GM18502 (cell line): ENCODE measurements around the gene METAP1D.
A peak's percentile ranks its signal among the peaks of the same experiment; 100 is the strongest.
"Not testable (repeated sequence)": the region's sequence is repeated elsewhere in the genome, so short reads cannot be mapped to it uniquely, and the experiment has no call there.

Experiments used
- ATAC-seq: cut with Tn5 transposase; IDR thresholded peaks from one replicate; pipeline ENCODE4 v1.9.1; 2021; ENCODE audit warnings: mild to moderate bottlenecking; ENCODE audit not compliant: unreplicated experiment, poor library complexity

METAP1D gene

DNA sequence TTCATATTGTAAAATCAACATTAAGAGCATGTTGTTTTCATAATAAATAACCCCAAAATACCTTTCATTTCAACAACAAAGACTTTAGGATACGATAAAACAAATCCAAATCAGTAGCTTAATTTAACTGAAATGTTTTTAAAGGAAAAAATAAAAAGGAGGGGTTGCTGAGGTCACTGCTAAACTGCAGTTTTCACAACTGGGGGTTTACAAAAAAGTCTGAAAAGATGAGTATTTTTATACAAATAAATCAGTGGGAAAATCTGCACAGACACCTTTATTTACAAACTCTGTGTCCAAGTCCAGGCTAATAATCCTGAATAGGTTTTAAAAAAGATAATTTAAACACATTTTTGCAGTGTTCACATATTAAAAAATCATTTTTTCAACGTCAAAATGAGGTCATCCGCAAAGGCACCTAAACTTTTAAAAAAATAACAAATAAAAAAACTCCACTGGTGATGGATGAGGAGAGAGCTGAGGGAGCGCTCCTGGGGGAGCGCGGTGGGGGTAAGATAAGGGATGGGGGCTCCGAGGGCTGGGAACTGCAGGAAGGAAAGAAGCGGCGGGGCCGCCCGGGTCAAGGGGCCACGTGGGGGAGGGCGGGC is 99.8 kb downstream of the METAP1D start:
- ATAC-seq: no peak

DNA sequence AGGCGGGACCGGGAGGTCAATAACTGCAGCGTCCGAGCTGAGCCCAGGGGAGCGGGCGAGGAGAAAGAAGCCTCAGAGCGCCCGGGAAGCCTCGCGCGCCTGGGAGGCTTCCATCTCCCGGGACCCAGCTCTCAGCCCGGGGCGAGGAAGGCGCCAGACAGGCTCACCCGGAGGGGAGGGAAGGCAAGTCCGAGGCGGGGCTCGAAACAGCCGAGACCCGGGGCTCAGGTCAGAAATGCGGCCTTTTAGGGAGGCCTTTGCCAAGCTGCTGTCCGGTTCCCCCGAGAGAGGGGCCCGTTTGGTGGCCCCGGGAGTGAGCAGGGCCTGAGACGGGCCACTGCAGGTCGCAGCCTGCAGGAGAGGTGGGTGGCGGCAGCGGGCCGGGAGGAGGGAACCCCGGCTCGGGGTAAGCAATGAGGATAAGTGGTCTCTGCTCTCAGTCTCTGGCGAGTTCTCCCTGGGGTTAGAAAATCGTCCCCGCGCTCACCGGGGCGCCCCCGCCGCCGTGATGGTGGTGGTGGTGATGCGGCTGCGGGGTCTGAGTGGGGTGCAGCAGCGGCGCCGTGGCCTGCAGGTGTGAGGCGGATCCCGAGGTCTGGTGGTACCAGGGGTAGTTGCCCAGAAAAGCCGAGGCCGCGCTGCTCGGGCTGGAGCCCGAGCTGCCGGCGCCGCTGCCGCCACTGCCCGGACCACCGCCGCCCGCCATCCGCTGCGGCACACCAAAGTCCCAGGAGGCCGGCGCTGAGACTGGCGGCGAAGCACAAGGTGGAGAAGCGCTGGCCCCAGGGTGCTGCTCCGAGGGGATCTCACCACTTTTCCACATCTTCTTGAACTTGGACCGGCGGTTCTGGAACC is 100.6 kb downstream of the METAP1D start:
- ATAC-seq: no peak

DNA sequence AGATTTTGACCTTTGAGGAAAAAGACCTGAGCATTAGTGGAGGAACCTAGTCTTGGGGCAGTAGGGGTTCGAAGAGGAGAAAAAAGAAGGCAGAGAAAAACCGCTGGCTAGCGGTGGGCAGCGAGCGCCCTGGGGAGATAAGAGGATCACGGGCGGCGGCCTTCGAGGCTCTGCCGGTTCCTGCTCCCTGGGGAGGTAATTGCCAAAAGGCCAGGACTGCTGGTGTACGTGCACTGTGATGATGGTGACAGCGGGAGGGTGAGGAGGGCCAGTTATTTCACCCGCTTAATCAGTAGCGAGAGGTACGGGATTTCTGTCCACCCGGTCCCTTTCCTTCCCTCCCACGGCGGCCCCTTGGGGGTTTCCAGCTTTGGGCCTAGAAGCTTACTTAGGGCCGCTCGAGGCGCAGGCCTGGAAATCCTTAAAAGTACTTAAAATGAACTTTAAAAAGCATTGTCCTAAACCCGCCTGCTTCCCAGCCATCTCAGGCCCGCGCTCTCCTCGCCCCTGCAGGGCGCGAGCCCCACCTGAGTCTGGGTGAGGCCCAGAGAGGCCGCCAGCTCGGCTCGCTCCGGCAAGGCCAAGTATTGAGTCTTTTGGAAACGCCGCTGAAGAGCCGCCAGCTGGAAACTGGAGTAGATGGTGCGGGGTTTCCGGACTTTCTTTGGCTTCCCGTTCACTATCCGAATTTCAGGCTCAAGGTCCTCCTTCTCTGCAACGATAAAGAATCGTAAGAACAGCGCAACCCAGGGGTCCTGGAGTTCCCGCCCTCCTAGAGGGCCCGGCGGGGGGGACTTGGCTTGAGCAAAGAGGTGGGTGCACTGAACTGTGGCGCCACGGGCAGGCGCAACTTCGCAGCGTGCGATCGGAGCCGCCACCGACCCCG is 101.4 kb downstream of the METAP1D start:
- ATAC-seq: no peak

DNA sequence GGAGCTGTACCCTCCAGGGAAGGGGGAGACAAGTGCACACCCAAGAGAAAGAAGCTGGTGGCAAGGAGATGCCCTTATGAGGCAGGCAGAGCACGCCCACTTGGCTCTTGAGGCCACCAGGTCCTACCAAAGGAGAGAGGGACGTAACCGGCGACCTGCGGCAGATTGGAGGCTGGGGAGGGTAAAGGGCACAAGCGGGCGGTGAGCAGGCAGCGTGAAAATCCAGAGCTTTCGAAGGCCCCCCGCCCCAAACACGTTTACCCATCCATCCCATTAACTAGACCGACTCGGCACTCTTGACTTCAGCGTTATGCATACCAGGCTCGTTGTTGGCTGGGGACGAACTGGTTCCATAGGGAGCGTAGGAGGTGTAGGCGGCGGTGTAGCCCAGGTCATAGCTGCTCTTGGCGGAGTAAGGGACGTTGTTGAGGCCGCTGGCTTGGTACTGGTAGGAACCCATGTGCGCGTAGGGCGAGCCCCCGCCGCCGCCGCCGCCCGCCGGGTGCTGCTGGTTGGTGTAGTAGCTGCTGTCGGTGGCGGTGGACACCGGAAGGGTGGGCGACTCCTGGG is 102.2 kb downstream of the METAP1D start:
- peak; percentile 16 for ATAC-seq

GRCh38 chr2:172102391-172103359 is 102.9 kb downstream of the METAP1D start, which contains the start of gene DLX2:
Gene DLX2 (minus strand): TSS chr2:172102900. CDS start chr2:172102538, 362 bp downstream.
- peak; percentile 82 for ATAC-seq

DNA sequence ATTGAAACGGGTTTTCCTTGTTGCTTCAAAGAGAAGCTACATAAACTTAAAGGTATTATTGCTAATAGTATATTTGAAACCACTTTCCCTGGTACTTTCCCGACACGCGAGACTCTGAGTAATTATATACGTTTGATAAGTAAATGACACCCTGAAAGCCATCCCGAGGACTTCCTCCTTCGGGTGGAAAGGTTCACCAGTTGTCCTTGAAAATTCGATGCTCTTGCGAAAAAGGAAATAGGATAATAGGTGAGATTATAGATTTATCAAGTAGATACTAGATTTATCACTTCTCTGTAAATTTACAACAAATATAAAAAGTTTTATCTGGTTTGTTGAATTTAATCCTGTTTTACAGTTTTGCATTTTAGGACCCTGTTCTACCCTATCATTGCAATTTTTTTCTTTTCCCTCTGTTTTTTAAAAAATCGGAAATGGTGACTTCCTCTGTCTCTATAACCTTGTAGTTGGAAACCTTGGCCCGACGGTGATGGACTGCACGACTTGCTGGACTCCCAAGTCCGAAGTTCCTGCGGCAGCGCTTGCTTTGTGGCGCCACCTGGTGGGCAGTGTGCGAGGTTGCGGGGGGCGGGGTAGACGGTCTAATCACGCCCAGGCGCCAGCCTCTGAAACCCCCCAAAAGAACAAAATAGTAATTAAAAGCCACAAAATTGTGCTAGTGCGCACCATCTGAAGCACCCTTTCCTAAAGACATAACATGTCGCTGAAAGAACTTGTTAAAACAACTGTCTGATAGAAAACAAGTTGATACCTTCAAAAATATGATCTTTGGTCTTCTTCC is 103.9 kb downstream of the METAP1D start:
- ATAC-seq: no peak

GRCh38 chr2:172105471-172106107 is 105.8 kb downstream of the METAP1D start:
- no peak for ATAC-seq

DNA sequence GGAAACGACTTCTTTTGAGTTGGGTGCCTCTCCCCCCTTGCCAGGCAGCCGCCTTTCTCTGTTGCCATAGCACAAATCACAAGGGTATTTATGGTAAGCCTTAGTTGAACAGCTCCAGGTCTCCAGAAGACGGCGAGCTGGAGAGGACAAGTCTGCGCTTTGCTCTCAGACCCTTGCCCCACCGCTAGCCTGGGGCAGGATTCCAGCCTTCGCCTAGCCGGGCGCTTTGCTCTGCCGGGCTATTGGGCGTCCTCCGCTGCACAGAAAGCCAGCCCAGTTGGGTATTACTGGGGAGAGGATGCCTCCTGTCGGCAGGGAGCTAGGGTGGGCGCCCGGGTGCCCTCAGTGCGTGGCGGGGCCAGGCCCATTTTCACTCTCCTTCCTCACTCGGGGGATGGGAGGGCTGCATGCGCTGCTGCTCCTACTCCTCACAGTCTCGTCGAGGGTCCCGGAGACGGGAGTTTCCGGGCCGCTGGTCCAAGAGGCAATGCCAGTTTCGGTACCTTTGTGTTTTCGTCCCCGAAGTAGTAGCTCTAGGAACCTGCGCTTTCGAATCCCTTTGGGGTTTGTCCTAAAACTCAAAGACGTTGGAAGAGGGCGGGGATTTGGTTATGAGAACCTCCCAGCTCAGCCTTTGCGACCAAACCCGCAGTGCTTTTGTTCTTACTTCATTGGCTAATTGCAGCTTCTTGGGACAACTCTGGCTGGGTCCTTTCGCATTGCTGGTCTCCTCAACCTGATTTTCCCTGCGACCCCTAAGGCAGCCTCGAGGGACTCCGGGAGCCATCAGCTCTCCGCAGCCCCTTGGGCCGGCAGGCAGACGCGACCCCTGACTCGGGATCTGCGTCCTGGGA is 106.6 kb downstream of the METAP1D start:
- no peak for ATAC-seq

DNA sequence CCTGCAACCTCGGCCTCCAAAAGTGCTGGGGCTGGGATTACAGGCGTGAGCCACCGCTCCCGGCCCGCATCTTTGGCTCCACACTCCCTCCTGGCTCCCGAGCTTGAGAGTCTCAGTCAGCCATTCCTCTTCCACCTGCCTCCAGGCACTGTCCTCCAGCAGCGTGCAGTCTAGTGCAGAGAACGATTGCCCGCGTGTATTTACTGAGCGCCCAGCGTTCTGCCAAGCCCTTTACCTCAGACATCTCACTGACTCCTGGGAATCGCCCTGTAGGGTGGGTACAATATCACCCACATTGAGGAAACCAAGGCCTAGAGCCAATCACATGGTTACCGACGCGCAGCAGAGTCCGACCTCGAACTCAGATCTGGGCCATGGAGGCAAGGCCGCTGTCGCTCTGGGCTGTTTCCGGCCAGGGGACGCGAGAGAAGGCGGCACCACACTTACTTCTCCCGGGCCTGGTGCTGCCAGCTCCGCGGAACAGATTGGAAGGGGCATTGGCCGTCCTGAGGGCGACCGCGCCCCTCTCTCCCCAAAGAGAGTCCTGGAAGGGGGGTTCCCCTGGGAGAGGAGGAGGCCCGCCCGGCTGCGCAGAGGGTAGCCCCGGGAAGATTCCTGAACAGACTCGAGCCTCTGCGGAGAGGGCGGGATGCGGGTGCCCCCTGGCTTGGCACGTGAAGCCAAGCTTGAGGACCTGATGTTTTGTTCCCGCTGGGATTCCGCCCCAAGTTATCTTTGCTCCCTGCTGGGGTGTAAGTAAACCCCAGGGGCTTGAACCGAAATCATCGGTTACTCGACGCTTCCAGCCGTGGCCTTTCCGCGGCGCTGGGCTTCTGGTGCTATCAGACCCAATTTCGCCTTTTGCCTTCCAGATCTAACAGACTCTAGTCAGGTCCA is 108.2 kb downstream of the METAP1D start:
- ATAC-seq: no peak

DNA sequence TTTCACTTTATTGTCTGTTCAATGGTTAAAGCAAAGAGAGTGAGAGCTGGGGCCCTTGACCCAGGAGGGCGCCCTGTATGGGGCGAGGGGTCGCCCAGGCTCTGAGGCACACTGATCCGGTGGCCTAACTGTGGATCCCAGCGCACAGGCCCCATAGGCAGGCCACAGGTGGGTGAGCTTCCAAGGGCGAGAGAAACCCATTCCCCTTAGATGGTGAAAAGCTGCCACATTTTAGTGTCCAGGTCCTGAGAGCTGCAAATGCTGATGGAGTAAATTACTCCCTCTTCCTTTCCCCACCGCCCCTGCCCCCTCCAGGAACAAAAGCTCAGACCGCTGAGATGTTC is 108.8 kb downstream of the METAP1D start:
- no peak for ATAC-seq

- no peak for ATAC-seq
These were observed 109.7 kb downstream of the METAP1D start for GRCh38 chr2:172109256-172109987.

DNA sequence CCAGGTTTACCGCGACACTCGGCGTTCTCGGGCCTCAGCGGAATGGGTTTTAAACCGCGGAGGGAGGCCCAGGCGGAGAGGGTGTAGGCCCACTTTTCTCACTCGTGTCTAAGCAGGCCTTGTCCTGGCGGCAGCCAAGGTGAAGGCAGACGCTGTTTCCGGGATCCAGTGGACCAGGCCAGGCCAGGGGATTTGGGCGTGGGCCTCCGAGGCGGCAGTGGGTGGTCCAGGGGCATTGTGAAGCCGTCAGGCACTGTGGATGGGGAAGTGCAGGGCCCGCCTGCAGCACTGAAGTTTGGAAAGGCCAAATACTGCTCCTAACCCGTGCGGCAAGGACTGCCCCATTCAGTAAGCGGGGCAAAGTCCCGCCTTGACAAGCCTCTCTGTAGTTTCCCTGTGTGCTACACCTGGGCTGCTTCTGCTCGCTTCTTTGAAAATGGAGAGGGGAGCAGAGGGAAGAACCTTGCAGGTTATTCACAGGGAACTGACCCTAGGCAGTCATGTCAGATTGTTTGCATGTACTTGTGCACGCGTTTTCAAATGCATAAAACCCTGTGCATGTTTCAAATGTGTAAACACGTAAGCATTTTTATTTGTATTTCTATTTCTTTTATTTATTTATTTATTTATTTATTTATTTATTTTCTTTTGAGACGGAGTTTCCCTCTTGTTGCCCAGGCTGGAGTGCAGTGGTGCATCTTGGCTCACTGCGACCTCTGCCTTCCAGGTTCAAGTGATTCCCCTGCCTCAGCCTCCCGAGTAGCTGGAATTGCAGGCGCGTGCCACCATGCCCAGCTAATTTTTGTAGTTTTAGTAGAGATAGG is 110.4 kb downstream of the METAP1D start:
- ATAC-seq: no peak

GRCh38 chr2:172113617-172114016 is 113.9 kb downstream of the METAP1D start:
- ATAC-seq: no peak

GRCh38 chr2:172114176-172114575 is 114.4 kb downstream of the METAP1D start:
- ATAC-seq: not testable (repeated sequence)

DNA sequence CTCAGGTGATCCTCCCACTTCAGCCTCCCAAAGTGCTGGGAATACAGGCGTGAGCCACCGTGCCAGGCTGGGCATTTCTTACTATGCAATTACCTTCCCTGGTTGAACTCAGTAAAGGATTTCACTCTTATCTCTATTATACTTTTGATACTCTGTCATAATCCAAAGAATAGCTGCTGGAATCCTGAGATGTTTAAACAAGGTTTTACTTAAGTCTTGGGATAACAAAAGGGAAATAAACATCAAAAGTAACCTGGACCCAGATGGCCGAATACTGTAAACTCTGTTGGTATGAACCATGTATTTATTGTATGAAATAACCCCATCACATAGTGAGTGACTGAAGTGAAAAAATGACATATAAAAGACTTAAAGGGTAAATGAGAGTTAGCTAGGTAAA is 114.8 kb downstream of the METAP1D start:
- ATAC-seq: no peak
